ENCODE measurements around the gene TSR3.

Gene TSR3

DNA sequence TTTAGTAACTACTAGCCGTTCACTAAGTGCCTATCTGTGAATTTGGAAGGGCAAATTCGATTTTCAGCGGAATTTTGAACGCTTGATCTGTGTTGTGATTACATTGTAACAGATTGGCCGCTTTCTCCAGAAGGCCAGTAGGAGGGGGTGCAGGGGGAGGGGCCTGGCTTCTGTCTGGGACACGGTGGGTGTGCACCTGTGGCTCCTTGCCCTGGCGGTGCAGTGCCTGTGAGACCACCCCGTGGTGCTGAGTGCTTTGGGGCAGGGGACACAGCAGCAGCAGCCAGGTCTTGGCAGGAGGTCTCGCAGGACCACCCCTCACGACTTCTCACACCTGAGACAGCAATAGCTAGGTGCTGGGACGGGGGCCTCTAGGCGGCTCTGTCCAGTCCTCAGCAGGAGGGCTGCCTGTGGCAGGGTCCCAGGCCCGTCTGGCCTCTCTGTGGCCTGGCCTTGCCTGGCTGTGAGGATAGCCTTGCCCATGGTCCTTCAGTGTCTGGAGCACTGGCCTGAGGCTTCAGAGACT is 40.4 kb downstream of the TSR3 start:
- H3K4me3 ChIP-seq (ENCODE audit: low read depth, low read length), result no peak overlapping the region

GRCh38 chr16:1310832-1311200 is 40.9 kb downstream of the TSR3 start:
- H3K4me3 ChIP-seq (ENCODE audit: low read depth, low read length), result peak overlapping the region; percentile 93

DNA sequence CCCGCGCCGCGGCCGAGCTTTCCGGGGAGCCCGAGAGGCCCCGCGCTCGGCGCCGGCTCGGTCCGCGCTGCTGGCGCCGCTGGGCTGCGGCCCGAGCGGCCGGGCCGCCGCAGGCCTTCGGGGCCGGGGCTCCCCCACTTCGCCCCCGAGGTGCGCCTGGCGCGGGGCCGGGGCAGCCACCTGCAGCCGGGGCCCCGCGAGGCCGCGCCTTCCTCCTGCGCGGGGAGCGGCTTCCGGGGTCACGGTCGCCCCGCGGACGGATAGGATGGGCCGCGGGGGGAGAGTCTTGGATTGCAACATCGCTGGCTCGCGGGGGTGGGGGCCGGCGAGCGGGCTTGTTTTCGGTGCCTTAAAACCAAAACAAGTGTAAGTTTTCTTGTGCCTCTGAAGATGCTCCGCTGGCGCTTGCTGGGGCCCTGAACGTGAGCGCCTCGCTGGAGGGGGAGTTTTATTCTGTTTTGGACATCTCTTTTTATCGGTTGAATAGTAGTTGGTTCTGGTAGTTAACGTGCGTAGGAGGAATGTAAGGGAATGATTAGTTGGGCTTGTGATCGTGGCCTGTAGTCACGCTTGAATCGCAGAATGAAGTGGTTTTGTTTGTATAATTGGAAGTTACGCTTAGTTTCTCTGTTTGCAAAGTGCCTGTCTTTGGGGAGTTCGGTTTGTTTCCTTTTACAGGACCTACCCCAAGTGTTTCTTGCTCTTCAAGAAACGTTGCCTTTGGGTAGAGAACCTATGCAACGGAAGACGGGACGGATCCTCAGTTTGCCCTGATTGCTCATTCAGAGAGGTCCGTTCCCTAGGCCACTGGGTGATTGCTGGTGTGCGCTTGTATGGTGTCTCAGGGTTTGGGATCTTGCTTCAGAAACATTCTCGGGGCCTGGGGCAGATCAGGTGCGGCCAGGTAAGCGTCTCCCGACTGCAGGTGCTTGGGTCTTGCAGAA is 41.5 kb downstream of the TSR3 start:
- H3K4me3 ChIP-seq (ENCODE audit: low read depth, low read length), result peak overlapping the region; percentile 93

DNA sequence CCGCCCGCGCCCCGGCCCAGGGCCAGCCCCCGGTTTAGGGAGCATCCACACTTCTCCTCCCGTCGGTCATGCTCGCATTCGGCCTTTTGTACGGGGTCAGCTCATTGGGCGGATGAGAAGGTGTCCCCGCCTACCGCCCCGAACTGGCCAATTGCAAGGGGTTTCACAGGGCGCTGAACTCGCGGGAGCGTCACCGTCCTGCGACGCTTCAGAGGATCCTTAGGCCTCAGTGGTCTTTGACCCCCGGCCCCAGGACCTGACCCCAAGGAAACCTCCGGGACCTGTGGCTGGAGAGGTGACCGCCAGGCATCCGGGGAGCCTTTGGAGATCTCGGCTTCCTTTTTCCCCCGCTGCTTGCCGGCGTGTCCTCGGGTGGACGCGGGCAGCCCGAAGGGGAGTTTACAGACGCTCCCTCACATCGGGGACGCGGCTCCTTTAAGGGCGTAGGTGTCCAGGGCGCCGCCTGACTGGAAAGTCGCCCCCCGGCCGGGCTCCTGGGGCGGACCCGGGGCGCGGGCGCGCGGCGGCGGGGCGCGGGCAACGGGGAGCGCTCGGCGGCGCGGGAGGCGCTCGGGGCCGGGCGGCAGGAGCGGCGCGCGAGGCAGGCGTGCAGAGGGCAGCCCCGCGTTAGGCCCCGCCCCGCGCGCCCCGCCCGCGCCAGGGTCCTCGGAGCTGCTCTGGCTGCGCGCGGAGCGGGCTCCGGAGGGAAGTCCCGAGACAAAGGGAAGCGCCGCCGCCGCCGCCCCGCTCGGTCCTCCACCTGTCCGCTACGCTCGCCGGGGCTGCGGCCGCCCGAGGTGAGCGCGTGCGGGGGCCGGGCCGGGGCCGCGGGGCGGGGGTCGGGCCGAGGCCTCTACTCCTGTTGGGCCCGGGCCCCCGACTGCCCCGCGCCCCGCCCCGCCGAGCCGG is 42.4 kb downstream of the TSR3 start, which contains the start of gene UBE2I:
UBE2I (plus strand) TSS at position 660 of the 909 bp plus-strand sequence. CDS start 4,395 bp downstream, outside the sequence.
- peak within 1 kb of the TSS; percentile 93 for H3K4me3 ChIP-seq (ENCODE audit: low read depth, low read length)

- H3K4me3 ChIP-seq (ENCODE audit: low read depth, low read length), result peak overlapping the region; percentile 45
Observed at GRCh38 chr16:1308036-1308976, 43.4 kb downstream of the TSR3 start.

GRCh38 chr16:1306334-1306733 is 45.3 kb downstream of the TSR3 start:
- H3K4me3 ChIP-seq (ENCODE audit: low read depth, low read length), result no peak overlapping the region

- no peak overlapping the region for H3K4me3 ChIP-seq (ENCODE audit: low read depth, low read length)
Observed at GRCh38 chr16:1305823-1306222, 45.9 kb downstream of the TSR3 start.

GRCh38 chr16:1301562-1301961 is 50.1 kb downstream of the TSR3 start:
- no peak overlapping the region for H3K4me3 ChIP-seq (ENCODE audit: low read depth, low read length)

DNA sequence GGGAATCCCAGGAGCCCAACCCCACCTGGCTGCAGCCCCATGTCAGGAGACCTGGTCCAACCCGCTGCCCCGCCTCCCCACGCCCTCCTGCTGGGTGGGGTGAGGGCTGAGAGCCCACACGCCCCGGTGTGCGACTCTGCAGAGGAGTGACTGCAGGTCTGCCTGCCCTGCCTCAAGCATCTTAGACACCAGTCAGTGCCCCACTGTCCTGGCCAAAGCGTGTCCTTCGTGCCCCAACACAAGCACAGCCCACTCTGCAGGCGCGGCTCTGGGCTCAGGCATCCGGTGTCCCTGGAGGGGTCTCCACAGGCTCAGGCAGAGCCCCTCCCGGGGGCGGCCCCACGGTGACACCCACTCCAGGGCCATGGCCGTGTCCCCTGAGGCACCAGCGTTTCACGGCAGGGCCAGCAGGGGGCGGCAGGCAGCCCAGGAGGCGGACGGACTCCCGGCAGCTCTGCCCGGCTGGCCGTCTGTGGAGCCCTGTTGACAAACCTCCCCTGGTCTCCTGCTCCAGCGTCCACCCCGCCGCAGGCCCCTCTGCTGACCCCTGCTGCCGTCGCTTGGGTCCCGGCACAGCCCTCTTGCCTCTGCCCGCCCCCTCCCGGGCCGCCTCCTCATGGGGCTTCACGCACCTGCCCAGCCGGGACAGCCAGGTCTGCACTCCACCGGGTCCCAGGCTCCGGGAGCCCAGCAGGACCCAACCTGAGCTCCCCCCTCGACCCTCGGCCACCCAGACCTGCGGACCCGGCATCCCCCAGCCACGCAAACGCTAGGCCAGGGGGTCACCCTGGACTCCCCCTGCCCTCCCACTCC is 50.8 kb downstream of the TSR3 start:
- H3K4me3 ChIP-seq (ENCODE audit: low read depth, low read length), result no peak overlapping the region

DNA sequence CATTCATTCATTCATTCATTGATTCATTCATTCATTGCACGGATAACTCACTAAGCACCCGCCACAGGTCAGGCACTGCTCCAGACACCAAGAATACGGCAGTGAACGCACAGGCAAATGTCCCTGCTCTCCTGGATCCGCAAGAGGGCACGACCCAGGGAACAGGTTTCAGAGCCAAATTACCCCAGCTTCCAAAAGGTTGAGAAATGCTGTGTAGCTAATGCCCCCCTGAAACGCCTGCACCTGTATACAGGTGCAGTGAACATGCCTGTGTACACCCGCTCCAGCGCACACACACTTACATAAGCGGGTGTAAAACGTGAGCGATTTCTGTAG is 51.8 kb downstream of the TSR3 start:
- no peak overlapping the region for H3K4me3 ChIP-seq (ENCODE audit: low read depth, low read length)

All from iPS-11a (cell line).